Fibroblast of pulmonary artery (primary cell): Measurements from ENCODE around the gene HEMK1.
A peak's percentile ranks its signal among the peaks of the same experiment; 100 is the strongest.

Experiments
- DNase-seq: peaks from one replicate; pipeline ENCODE4 v3.0.0-alpha.2; 2010; ENCODE audit warnings: low read depth
- H3K4me3 ChIP-seq: replicated peaks from 2 replicates; pipeline ENCODE4 v1.5.1; 2011; ENCODE audit warnings: low read depth, mild to moderate bottlenecking, control low read depth, low read length, moderate library complexity
- CTCF ChIP-seq: IDR thresholded peaks from 2 replicates; pipeline ENCODE4 v1.5.1; 2011; ENCODE audit warnings: mild to moderate bottlenecking, control low read depth, low read length, inconsistent platforms; ENCODE audit errors: missing control alignments

The HEMK1 gene

GRCh38 chr3:50568947-50569749 is at the start of gene HEMK1:
HEMK1 (plus strand) TSS chr3:50569522; CDS start chr3:50571105, 1,583 bp downstream.
- H3K4me3 ChIP-seq: peak within 1 kb of the TSS; percentile 98
- DNase-seq: peak; percentile 95
- TF ChIP-seq CTCF: no peak

GRCh38 chr3:50520849-50521248 is 48.5 kb upstream of the HEMK1 start:
- DNase-seq: no peak
- no peak for TF ChIP-seq CTCF
- H3K4me3 ChIP-seq: no peak overlapping the region

GRCh38 chr3:50521572-50521971 is 47.8 kb upstream of the HEMK1 start:
- no peak for TF ChIP-seq CTCF
- DNase-seq: no peak
- no peak overlapping the region for H3K4me3 ChIP-seq

GRCh38 chr3:50523279-50523811 is 46.0 kb upstream of the HEMK1 start:
- no peak for TF ChIP-seq CTCF
- H3K4me3 ChIP-seq: no peak overlapping the region
- no peak for DNase-seq

- DNase-seq: no peak
- no peak for TF ChIP-seq CTCF
- H3K4me3 ChIP-seq: no peak overlapping the region
Measured at GRCh38 chr3:50524746-50525145, 44.6 kb upstream of the HEMK1 start.

GRCh38 chr3:50525191-50525910 is 44.0 kb upstream of the HEMK1 start:
- H3K4me3 ChIP-seq: no peak overlapping the region
- DNase-seq: no peak
- TF ChIP-seq CTCF: no peak
